Astrocyte of the spinal cord (primary cell): ENCODE results near the gene RGS18.

Experiments used
- DNase-seq: peaks from one replicate; pipeline ENCODE4 v3.0.0; 2011; ENCODE audit warnings: low read depth, low spot score
- H3K4me3 ChIP-seq: 2 replicates; pipeline ENCODE4 v1.5.1; 2011; ENCODE audit warnings: low read depth, mild to moderate bottlenecking, low read length, moderate library complexity
- in situ Hi-C: cut with HindIII; loops from 2 replicates; pipeline ENCODE4 v1.10.0; 2017; ENCODE audit warnings: low sequenced_read_pairs
- TF ChIP-seq, protein P1 (sequence below): IDR thresholded peaks from 2 replicates; pipeline ENCODE4 v1.5.1; 2012; ENCODE audit warnings: low read depth, mild to moderate bottlenecking, low read length, inconsistent platforms

RGS18 gene

DNA sequence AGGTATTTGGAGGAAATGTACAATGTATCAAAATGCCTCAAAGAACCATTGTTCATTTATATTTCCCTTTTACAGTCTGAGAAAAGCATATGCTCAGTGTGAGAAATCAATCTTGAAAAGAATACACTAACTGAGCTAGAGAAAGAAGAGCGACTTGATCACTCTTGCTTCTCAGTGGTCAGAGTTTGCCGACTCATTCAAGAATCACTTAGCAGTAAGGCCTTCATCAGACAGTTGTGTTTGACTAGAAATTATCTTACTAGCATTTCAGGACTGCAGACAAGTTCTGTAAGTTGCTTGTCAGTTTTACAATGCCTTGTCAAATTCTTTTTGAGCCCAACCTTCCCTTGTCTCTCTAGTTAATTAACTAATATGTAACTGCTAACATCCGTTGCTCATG, 12.9 kb downstream of the RGS18 start:
- in situ Hi-C loops, result no loop called here
- no peak for DNase-seq
- TF ChIP-seq, protein P1, sequence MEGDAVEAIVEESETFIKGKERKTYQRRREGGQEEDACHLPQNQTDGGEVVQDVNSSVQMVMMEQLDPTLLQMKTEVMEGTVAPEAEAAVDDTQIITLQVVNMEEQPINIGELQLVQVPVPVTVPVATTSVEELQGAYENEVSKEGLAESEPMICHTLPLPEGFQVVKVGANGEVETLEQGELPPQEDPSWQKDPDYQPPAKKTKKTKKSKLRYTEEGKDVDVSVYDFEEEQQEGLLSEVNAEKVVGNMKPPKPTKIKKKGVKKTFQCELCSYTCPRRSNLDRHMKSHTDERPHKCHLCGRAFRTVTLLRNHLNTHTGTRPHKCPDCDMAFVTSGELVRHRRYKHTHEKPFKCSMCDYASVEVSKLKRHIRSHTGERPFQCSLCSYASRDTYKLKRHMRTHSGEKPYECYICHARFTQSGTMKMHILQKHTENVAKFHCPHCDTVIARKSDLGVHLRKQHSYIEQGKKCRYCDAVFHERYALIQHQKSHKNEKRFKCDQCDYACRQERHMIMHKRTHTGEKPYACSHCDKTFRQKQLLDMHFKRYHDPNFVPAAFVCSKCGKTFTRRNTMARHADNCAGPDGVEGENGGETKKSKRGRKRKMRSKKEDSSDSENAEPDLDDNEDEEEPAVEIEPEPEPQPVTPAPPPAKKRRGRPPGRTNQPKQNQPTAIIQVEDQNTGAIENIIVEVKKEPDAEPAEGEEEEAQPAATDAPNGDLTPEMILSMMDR, result no peak
- no peak overlapping the region for H3K4me3 ChIP-seq

DNA sequence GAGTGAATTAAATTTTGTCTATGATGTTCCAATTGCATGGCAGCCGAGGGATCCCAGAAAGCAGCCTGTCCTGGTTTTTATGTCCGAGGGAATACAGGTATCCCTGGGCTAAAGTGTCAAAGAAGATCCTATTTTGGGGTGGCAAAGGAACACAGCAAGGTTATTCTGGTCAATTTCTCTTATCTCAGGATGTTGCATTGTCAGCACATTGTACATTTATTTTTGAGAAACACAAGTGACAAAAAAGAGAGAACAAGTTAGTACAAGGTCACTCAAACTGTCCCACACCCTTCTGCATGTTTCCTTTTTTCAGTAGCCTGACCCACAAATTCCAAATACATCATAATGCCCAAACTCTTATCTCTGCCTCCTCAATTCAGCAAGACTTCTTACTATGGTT, 17.7 kb downstream of the RGS18 start:
- H3K4me3 ChIP-seq, result no peak overlapping the region
- TF ChIP-seq, protein P1, result no peak
- in situ Hi-C loops, result no loop called here
- no peak for DNase-seq

DNA sequence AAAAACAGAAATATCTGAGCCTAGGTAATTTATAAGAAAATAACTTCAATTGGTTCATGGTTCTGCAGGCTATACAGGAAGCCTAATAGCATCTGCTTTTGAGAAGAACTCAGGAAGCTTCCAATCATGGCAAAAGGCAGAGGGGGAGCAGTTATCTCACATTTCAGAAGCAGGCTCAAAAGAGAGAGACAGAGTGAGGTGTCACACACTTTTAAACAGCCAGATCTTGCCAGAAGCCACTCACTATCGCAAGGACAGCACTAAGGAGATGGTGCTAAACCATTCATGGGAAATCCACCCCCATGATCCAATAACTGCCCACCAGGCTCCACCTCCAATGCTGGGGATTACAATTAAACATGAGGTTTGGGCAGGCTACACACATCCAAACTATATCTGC, 25.5 kb downstream of the RGS18 start:
- DNase-seq, result no peak
- in situ Hi-C loops, result no loop called here
- TF ChIP-seq, protein P1, result no peak
- no peak overlapping the region for H3K4me3 ChIP-seq

DNA sequence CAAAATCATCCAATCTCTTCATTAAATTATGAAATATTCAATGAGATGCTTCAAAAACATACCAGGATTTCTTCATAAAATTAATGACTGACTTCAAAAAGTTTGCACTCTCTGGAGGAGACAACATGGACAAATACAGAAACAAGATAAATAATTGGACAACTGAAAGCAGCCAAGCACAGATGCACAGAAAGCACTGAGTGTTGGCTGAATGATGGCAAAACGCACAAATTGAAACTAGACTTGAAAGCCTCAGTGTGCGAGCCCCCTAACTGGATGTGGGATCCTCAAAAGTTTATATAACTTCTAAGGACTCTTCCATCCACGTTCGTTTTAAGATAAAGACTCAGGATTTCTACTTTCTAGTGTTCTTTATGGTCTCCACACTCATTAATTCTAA, 27.9 kb downstream of the RGS18 start:
- H3K4me3 ChIP-seq, result no peak overlapping the region
- in situ Hi-C loops, result no loop called here
- TF ChIP-seq, protein P1, result no peak
- no peak for DNase-seq

DNA sequence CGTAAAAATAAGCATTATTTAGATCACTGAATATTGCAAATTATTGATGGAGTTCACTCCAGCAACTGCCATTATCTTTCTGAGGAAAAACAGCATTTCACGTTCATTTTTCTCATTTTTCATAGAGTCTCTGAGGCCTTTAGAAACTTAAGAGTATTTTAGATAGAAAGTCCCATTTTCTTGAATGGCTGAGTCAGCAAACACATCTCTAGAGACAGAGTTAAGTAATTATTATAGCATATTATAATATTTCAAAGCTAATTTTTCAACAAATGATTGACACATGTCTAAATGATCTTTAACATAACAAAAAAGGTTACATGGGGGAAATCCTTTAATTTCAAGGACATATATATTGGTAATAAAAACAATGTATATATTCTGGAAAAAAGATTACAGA, 31.8 kb downstream of the RGS18 start:
- DNase-seq, result no peak
- in situ Hi-C loops, result no loop called here
- TF ChIP-seq, protein P1, result no peak
- no peak overlapping the region for H3K4me3 ChIP-seq

DNA sequence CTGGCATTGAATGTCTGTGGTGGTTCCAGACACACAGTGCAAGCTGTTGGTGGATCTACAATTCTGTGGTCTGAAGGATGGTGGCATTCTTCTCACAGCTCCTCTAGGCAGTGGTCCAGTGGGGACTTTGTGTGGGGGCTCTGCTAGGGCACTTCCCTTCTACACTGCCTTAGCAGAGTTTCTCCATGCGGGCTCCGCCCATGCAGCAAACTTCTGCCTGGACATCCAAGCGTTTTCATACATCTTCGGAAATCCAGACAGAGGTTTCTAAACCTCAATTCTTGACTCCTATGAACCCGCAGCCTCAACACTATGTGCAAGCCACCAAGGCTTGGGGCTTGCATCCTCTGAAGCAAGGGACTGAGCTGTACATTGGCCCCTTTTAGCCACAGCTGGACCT, 43.0 kb downstream of the RGS18 start:
- no peak for DNase-seq
- TF ChIP-seq, protein P1, result no peak
- no peak overlapping the region for H3K4me3 ChIP-seq
- in situ Hi-C loops, result no loop called here

DNA sequence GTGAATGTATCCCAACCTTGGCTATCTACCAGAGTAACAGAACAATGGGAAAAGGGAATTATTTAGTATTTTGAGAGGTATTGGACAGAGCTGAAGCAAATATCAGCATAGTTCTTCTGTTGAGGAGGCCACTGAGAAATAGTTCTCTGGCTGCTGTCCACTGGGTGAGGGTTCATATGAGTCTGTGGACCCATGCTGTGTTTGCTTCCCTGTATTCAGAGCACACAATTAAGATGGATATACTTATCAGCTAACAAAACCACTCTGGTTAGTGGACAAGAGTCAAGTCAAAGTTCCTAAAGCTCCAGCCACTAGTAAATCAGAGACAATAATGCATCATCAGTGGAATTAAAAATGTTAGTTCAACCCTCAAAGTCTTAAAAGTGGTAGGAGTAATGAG, 66.1 kb downstream of the RGS18 start:
- TF ChIP-seq, protein P1, result no peak

More for the DNA sequence above, 66.1 kb downstream of the RGS18 start:
- DNase-seq, result peak; percentile 71
- in situ Hi-C loops, result no loop called here
- H3K4me3 ChIP-seq, result no peak overlapping the region
